Nephron progenitor cell (in vitro differentiated cells): ENCODE measurements around the gene KIF1C.

Experiments
- DNase-seq: peaks from one replicate; pipeline ENCODE4 v3.0.0; 2021
- H3K27ac Mint-ChIP-seq: 2 replicates; pipeline ENCODE4 v1.8.0; 2021; ENCODE audit warnings: mild to moderate bottlenecking, moderate library complexity, mixed read lengths
- H3K27me3 Mint-ChIP-seq: 2 replicates; pipeline ENCODE4 v1.8.0; 2021; ENCODE audit warnings: mild to moderate bottlenecking, low read depth, mixed read lengths; ENCODE audit not compliant: poor library complexity
- H3K36me3 Mint-ChIP-seq: 2 replicates; pipeline ENCODE4 v1.8.0; 2021; ENCODE audit warnings: low read depth, mixed read lengths
- H3K4me1 Mint-ChIP-seq: 2 replicates; pipeline ENCODE4 v1.8.0; 2021; ENCODE audit warnings: mixed read lengths
- H3K4me3 Mint-ChIP-seq: 2 replicates; pipeline ENCODE4 v1.8.0; 2021; ENCODE audit warnings: mild to moderate bottlenecking, moderate library complexity, mixed read lengths
- H3K9me3 Mint-ChIP-seq: 2 replicates; pipeline ENCODE4 v1.8.0; 2021; ENCODE audit warnings: mild to moderate bottlenecking, moderate library complexity, mixed read lengths
- CTCF ChIP-seq: fragments of 200-600 bp; sonication (generic); IDR thresholded peaks from 2 replicates; pipeline ENCODE4 v1.5.0; 2021; ENCODE audit warnings: antibody characterized with exemption

KIF1C gene

GRCh38 chr17:4968486-4969046, 29.2 kb upstream of the KIF1C start:
- Mint-ChIP-seq H3K4me3 (no peak overlapping the region), H3K4me1 (peaks cover 29% of the 10 kb centered on the region), H3K27me3 (peaks cover 5% of the 10 kb centered on the region), H3K9me3 (peaks cover 14% of the 10 kb centered on the region), H3K27ac (no peak overlapping the region), H3K36me3 (peaks cover 44% of the 10 kb centered on the region)
- DNase-seq, result peak; percentile 45
- TF ChIP-seq CTCF, result no peak

- Mint-ChIP-seq H3K9me3 (peaks cover 14% of the 10 kb centered on the region), H3K27ac (no peak overlapping the region), H3K4me1 (peaks cover 29% of the 10 kb centered on the region), H3K36me3 (peaks cover 46% of the 10 kb centered on the region), H3K27me3 (peaks cover 8% of the 10 kb centered on the region), H3K4me3 (no peak overlapping the region)
- DNase-seq, result peak; percentile 28
- no peak for TF ChIP-seq CTCF
Observed at GRCh38 chr17:4969047-4969550, 28.7 kb upstream of the KIF1C start.

- no peak for DNase-seq
- Mint-ChIP-seq H3K27me3 (peaks cover 8% of the 10 kb centered on the region), H3K4me1 (peaks cover 29% of the 10 kb centered on the region), H3K27ac (no peak overlapping the region), H3K9me3 (peaks cover 14% of the 10 kb centered on the region), H3K36me3 (peaks cover 41% of the 10 kb centered on the region), H3K4me3 (no peak overlapping the region)
- no peak for TF ChIP-seq CTCF
Observed at GRCh38 chr17:4969551-4970173, 28.1 kb upstream of the KIF1C start.

GRCh38 chr17:4970273-4970672, 27.5 kb upstream of the KIF1C start:
- Mint-ChIP-seq H3K4me1 (peaks cover 27% of the 10 kb centered on the region), H3K9me3 (peaks cover 11% of the 10 kb centered on the region), H3K36me3 (peaks cover 38% of the 10 kb centered on the region), H3K27me3 (peaks cover 8% of the 10 kb centered on the region), H3K27ac (no peak overlapping the region), H3K4me3 (peak overlapping the region; percentile 60)
- no peak for TF ChIP-seq CTCF
- DNase-seq, result no peak

- TF ChIP-seq CTCF, result no peak
- no peak overlapping the region for H3K4me3 Mint-ChIP-seq
- DNase-seq, result no peak
- H3K27ac Mint-ChIP-seq, result no peak overlapping the region
- peaks cover 15% of the 10 kb centered on the region for H3K4me1 Mint-ChIP-seq
- peaks cover 31% of the 10 kb centered on the region for H3K36me3 Mint-ChIP-seq
- no peaks in the 10 kb centered on the region for H3K9me3 Mint-ChIP-seq
- H3K27me3 Mint-ChIP-seq, result peaks cover 10% of the 10 kb centered on the region
Observed at GRCh38 chr17:4971826-4972225, 25.9 kb upstream of the KIF1C start.

GRCh38 chr17:4972322-4972721, 25.4 kb upstream of the KIF1C start:
- Mint-ChIP-seq H3K4me1 (peaks cover 15% of the 10 kb centered on the region), H3K9me3 (no peaks in the 10 kb centered on the region), H3K27me3 (peaks cover 10% of the 10 kb centered on the region), H3K4me3 (peak overlapping the region; percentile 16), H3K27ac (peak overlapping the region; percentile 57), H3K36me3 (peaks cover 31% of the 10 kb centered on the region)
- no peak for TF ChIP-seq CTCF
- DNase-seq, result no peak
